Endothelial cell of hepatic sinusoid (primary cell): ENCODE measurements around the gene TMPRSS2.

ENCODE experiments used
- in situ Hi-C: cut with HindIII; loops from 2 replicates; pipeline ENCODE4 v1.10.0; 2017; ENCODE audit warnings: low sequenced_read_pairs

TMPRSS2 gene

GRCh38 chr21:41510500-41510899 is 2.5 kb upstream of the TMPRSS2 start:
- in situ Hi-C loops: no loop called here

- in situ Hi-C loops: no loop called here
Observed at GRCh38 chr21:41509733-41510132, 1.8 kb upstream of the TMPRSS2 start.

GRCh38 chr21:41509145-41509496 is 1.2 kb upstream of the TMPRSS2 start:
- in situ Hi-C loops: no loop called here

GRCh38 chr21:41508415-41509144 is 622 bp upstream of the TMPRSS2 start:
- in situ Hi-C loops: no loop called here

- in situ Hi-C loops: no loop called here
Observed at GRCh38 chr21:41506611-41507520, 1.1 kb downstream of the TMPRSS2 start.

- in situ Hi-C loops: no loop called here
Observed at GRCh38 chr21:41506005-41506594, 1.9 kb downstream of the TMPRSS2 start.

GRCh38 chr21:41504030-41504429 is 3.9 kb downstream of the TMPRSS2 start:
- in situ Hi-C loops: no loop called here

- in situ Hi-C loops: no loop called here
Observed at GRCh38 chr21:41503331-41503730, 4.6 kb downstream of the TMPRSS2 start.

GRCh38 chr21:41501919-41502318 is 6.0 kb downstream of the TMPRSS2 start:
- in situ Hi-C loops: no loop called here

GRCh38 chr21:41500931-41501381 is 7.0 kb downstream of the TMPRSS2 start:
- in situ Hi-C loops: no loop called here

GRCh38 chr21:41500363-41500762 is 7.6 kb downstream of the TMPRSS2 start:
- in situ Hi-C loops: no loop called here

- in situ Hi-C loops: no loop called here
Observed at GRCh38 chr21:41499920-41500319, 8.0 kb downstream of the TMPRSS2 start.

- in situ Hi-C loops: no loop called here
Observed at GRCh38 chr21:41497788-41498187, 10.2 kb downstream of the TMPRSS2 start.

GRCh38 chr21:41497008-41497407 is 10.9 kb downstream of the TMPRSS2 start:
- in situ Hi-C loops: no loop called here

- in situ Hi-C loops: no loop called here
Observed at GRCh38 chr21:41494242-41494641, 13.7 kb downstream of the TMPRSS2 start.

- in situ Hi-C loops: no loop called here
Observed at GRCh38 chr21:41491412-41491811, 16.5 kb downstream of the TMPRSS2 start.

- in situ Hi-C loops: no loop called here
Observed at GRCh38 chr21:41490330-41490729, 17.6 kb downstream of the TMPRSS2 start.

GRCh38 chr21:41489329-41489728 is 18.6 kb downstream of the TMPRSS2 start:
- in situ Hi-C loops: no loop called here

GRCh38 chr21:41488080-41488479 is 19.9 kb downstream of the TMPRSS2 start:
- in situ Hi-C loops: no loop called here

- in situ Hi-C loops: no loop called here
Observed at GRCh38 chr21:41487082-41487481, 20.9 kb downstream of the TMPRSS2 start.

- in situ Hi-C loops: no loop called here
Observed at GRCh38 chr21:41483973-41484372, 24.0 kb downstream of the TMPRSS2 start.

GRCh38 chr21:41483415-41483814 is 24.5 kb downstream of the TMPRSS2 start:
- in situ Hi-C loops: no loop called here
